NCI-H2081 (cell line): Measurements from ENCODE around the gene TMEM253.

ENCODE experiments used
- DNase-seq, 2 experiments: peaks; one replicate each; lab custom pipeline; 2025; lab: John Stamatoyannopoulos, UW

The TMEM253 gene

GRCh38 chr14:21104448-21105060 is 3.7 kb downstream of the TMEM253 start:
- peak; percentile 76 to 85 for DNase-seq

DNA sequence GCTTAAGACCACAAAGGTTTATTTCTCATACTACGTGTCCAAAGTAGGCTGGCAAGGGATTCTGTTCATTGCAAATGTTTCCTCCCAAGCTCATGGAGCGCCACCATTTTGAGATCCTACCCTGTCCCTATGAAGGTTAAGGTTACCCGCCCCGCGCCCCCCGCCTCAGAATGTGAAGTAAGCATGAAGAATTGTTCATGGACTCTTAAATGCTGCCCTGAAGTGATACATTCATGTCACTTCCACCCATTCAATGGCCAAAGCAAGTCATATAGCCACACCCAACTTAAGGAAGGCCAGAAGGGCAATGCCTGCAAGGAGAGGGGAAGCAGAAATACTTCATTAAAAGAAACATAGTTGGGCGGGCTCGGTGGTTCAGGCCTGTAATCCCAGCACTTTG is 4.2 kb downstream of the TMEM253 start:
- DNase-seq: no peak

DNA sequence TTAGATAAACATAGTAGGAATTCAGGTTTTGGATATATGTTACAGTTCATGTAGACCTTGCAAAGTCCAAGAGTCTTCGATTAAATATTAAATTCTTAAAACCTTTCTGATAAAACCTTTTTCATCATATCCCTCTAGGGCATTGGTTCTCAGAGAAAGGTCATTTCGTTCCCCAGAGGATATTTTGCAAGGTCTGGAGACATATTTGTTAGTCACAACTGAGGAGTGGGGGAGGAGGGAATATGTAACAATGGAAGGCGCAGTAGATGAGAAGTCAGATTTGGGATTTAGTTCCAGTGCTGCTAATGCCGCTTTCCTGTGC is 5.3 kb downstream of the TMEM253 start:
- DNase-seq: no peak

GRCh38 chr14:21106498-21107282 is 5.8 kb downstream of the TMEM253 start:
- peak; percentile 77 for DNase-seq

DNA sequence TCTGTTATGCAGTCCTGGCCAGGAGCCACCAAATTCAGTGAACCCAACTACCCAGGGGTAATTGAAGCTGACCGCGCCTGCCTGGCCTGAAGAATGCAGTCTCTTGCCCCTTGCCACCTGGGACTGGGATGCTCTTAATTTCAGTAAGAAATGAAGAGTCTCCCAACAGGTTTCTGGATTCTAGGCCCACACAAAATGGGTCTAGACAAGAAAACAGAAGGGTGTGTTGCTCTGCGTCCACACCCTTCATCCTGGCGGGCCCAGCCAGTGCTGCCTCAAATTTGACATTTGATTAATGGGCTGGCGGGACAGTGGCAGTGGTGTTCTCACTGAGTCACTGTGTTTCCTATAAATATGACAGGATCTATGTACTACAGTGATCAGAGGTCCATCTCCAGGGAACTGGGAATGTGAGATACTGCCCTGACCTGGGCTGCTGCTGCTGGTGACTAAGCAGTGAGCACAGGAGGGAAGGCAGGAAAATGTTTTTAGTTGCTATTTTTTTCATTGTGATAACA is 6.5 kb downstream of the TMEM253 start:
- no peak for DNase-seq

GRCh38 chr14:21108791-21109190 is 7.9 kb downstream of the TMEM253 start:
- DNase-seq: no peak

DNA sequence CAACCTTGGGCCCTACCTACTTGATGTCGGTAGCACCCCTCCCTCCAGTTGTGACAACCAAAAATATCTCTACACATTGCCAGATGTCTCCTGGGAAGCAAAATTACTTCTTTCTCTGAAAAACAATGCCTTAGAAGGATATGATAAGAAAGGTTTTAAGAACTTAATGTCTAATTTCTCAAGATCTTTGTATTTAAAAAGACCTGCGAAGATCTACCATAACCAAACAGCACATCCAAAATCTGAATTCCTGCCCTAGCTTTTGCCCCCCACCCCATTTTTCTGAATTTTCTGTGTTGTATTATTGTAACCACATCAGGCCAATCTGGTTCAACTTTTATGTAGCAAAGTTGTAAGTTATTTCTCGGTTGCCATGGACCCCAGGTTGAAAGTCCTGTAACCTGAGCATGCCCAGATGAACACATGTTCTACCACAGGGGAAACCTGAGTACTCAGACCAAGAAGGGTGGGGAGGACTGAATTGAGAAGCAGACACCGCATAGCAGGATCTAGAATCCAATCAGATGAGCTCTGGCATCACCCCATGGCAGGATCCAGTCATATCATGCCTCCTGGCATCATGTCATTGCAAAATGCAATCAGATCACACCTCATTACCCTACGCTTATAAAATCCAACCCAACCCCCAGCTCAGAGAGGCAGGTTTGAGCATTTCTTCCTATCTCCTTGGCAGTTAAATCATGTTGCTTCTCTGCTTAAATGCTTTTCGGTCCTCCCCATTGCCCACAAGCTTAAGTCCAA is 8.7 kb downstream of the TMEM253 start:
- no peak for DNase-seq

DNA sequence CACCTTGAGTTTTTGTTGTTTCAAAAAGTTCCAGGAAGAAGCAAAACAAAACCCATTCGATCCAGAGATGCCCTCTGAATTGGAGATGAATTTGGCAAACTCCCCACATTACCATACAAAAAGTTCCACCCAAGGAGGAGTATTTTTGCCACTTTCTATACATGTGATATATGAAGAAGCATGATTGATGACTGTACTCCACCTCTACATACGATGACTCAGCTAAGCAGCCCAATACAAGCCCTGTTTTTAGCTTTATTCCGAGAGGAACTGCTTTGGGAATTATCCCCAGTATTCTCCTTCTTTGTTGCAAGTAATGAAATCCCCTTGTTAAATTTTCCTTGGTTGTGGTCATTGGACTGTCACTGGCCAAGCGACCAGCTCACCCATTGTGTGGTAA is 11.4 kb downstream of the TMEM253 start:
- no peak for DNase-seq

- DNase-seq: no peak
These were observed 12.5 kb downstream of the TMEM253 start for GRCh38 chr14:21113369-21113768.

GRCh38 chr14:21118933-21119332 is 18.1 kb downstream of the TMEM253 start:
- no peak for DNase-seq

DNA sequence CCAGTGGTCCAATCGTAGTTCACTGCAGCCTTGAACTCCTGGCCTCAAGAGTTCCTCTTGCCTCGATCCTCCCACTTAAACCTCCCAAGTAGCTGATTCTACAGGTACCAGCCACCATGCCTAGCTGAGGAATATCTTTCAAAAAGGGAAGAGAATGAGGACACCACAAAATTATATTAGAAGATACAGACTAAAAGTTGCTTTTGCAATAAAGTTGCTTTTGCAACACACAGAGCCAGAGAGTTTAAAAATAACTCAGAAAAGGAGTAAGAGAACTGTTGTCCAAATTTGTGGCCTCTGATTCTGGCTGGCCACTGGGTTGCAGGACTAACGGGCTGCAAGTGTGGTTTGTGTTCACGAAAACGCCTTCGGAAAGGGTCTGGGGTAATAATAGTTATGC is 19.8 kb downstream of the TMEM253 start:
- no peak for DNase-seq

- no peak for DNase-seq
These were observed 20.3 kb downstream of the TMEM253 start for GRCh38 chr14:21121122-21121521.

- DNase-seq: no peak
These were observed 22.6 kb downstream of the TMEM253 start for GRCh38 chr14:21123429-21123828.

DNA sequence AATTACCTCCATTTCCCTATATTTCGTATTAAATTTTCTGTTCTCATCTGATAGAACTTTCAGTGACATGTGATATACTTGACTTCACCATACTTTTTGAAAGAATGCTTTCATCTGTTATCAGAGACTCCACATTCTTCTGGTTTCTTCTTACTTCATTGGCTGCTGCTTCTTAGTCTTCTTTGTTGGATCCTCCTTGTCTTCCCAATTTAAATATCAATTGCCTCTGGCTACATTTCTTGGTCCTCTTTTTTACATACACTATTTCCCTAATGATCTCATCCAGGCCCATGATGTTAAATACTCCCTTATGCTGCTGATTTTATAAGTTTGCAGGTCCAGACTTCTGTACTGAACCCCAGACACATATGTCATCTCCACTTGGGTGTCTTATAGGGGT is 33.0 kb downstream of the TMEM253 start:
- no peak for DNase-seq

DNA sequence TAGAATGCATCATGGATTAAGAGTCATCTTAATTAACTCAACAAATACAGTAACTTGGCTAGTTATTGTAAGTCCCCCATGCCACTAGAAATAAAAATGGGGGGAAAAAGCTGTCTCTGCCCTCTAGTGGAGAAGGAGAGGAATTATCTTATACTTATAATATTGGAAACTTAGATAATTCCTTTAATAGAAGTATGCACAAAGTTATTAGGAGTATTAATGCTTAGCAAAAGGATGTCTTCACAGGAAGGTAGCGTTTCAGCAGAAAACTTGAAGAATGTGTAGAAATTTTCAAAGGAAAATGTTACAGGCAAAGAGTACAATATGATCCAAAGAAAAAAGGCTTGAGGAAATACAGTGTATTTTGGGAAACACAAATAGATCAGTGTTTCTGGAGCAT is 35.2 kb downstream of the TMEM253 start:
- DNase-seq: peak; percentile 8 to 18

- no peak for DNase-seq
These were observed 41.5 kb downstream of the TMEM253 start for GRCh38 chr14:21142357-21142756.

DNA sequence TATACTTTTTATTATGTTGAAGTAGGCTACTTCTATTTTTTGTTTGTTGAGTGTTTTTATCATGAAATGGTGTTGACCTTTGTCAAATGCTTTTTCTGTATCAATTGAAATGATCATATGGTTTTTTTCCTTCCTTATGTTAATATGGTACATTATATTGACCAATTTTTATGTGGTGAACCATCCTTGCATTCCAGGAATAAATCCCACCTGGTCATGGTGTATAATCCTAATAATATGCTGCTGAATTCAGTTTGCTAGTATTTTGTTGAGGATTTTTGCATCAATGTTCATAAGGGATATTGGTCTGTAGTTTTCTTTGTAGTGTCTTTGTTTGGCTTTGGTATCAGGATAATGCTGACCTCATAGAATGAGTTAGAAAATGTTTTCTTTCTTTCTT is 44.6 kb downstream of the TMEM253 start:
- no peak for DNase-seq

- DNase-seq: no peak
These were observed 48.9 kb downstream of the TMEM253 start for GRCh38 chr14:21149641-21150367.
